ENCODE results near the gene RASA2. TPM values are rescaled to one million over a fixed set of nuclear protein-coding genes. Genes with fewer than 3 reads are reported as not detected.

RASA2 gene
- total RNA-seq, 4 donors from 2014 or later: 12.0 to 45.5 (median 23.3) TPM

DNA sequence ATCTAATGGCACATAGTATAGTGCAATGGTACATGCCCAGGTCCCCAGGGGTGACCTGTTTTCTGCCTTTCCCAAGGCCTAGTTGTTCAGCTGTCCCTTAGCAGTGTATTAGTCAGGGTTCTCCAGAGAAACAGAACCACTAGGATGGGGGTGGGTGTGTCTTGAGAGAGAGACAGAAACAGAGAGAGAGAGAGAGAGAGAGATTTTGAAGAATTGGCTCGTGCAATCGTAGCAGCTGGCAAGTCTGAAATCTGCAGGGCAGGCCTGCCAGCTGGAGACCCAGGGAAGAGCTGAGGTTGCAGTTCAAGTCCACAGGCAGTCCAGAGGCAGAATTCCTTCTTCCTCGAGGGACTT lies 160.7 kb downstream of the RASA2 start:
- Histone ChIP-seq H3K27me3 (no peaks in the 10 kb centered on the region), H3K27ac (no peak overlapping the region), H3K9me3 (no peaks in the 10 kb centered on the region), H3K4me3 (replicated peaks in 1 of 3) (no peak overlapping the region), H3K4me1 (peaks cover 0 to 3% of the 10 kb centered on the region in 2 donors), H3K36me3 (no peaks in the 10 kb centered on the region)
- no peak for DNase-seq
- TF ChIP-seq, protein P1, sequence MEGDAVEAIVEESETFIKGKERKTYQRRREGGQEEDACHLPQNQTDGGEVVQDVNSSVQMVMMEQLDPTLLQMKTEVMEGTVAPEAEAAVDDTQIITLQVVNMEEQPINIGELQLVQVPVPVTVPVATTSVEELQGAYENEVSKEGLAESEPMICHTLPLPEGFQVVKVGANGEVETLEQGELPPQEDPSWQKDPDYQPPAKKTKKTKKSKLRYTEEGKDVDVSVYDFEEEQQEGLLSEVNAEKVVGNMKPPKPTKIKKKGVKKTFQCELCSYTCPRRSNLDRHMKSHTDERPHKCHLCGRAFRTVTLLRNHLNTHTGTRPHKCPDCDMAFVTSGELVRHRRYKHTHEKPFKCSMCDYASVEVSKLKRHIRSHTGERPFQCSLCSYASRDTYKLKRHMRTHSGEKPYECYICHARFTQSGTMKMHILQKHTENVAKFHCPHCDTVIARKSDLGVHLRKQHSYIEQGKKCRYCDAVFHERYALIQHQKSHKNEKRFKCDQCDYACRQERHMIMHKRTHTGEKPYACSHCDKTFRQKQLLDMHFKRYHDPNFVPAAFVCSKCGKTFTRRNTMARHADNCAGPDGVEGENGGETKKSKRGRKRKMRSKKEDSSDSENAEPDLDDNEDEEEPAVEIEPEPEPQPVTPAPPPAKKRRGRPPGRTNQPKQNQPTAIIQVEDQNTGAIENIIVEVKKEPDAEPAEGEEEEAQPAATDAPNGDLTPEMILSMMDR (IDR thresholded peaks at IDR 0.05): no peak
- no peak for TF ChIP-seq POLR2A (IDR thresholded peaks at IDR 0.05)
- 52 to 80% methylated on average over 3 of the region's 3 CpGs for WGBS, 2 donors
- intact Hi-C loops (cut with DNase I): no loop called here

DNA sequence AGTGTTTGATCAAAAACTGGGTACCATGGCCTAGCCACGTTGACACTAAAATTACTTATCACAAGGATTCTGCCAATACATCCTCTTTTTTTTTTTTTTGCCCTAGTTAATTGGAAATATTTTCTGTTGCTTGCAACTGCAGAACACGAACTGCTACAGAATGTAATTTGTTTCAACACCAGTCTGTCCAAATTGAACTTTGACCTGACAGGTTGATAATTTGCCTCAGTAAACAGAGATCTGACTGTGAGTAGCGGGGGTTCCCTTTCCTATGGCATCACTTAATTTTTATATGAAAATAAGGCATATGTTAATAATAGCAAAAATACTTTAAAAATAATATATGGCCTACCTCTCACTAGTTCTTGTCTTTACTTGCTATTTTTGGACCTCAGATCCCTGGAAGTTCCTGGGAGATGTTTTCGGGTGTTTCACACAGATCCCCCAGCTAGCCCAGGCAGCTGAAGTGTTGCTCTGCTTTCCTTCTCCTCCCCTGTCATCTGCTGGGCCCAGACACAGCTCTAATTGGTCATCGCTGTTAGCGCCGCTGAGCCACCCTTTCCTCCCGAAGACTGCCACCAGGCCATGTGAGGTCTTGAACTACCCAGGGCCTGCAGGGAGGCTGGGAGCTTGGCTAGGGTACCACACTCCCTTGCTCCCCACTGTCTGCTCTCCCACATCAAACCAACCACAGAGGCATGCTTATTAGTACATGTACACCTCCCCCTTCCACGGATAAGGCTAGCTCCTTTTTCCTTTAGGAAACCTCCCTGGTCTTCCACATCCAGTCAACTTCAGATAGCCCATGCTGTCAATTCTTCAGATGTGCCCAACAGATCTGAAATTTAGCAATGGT lies 161.5 kb downstream of the RASA2 start:
- WGBS, 2 donors: 78 to 89% methylated on average over 9 of the region's 9 CpGs
- Histone ChIP-seq H3K27ac (no peak overlapping the region), H3K27me3 (no peaks in the 10 kb centered on the region), H3K9me3 (no peaks in the 10 kb centered on the region), H3K36me3 (no peaks in the 10 kb centered on the region), H3K4me3 (replicated peaks in 1 of 3) (no peak overlapping the region), H3K4me1 (peaks cover 0 to 3% of the 10 kb centered on the region in 2 donors)
- intact Hi-C loops (cut with DNase I): no loop called here
- no peak for DNase-seq
- TF ChIP-seq, protein P1 (IDR thresholded peaks at IDR 0.05): no peak
- no peak for TF ChIP-seq POLR2A (IDR thresholded peaks at IDR 0.05)

DNA sequence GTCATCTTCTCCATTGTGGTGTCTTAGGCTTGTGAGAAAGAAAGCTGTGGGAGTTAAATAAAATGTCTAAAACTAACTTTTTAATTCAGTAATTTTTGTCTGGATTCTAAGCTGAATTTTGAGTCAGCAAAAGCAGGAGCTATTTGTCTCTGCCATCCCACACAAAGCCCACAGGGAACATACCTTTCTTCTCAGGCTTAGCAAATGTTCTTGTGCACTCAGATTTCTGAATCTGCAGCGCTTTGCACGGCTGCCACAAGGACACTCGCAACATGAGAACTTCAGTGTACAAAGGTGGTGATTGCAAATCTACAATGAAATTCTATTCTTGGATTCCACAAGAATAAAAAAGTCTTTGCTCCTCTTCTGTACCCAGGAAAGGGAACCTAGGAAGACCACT lies 163.0 kb downstream of the RASA2 start:
- no peaks in the 10 kb centered on the region for H3K27me3 ChIP-seq
- TF ChIP-seq POLR2A (IDR thresholded peaks at IDR 0.05): no peak
- TF ChIP-seq, protein P1 (IDR thresholded peaks at IDR 0.05): no peak
- no peak for DNase-seq
- intact Hi-C loops (cut with DNase I): no loop called here
- no peak overlapping the region for H3K4me3 ChIP-seq (replicated peaks in 1 of 3)
- H3K9me3 ChIP-seq: no peaks in the 10 kb centered on the region
- no peaks in the 10 kb centered on the region for H3K4me1 ChIP-seq
- H3K27ac ChIP-seq: no peak overlapping the region
- 50 to 70% methylated on average over 3 of the region's 3 CpGs for WGBS, 2 donors
- no peaks in the 10 kb centered on the region for H3K36me3 ChIP-seq

DNA sequence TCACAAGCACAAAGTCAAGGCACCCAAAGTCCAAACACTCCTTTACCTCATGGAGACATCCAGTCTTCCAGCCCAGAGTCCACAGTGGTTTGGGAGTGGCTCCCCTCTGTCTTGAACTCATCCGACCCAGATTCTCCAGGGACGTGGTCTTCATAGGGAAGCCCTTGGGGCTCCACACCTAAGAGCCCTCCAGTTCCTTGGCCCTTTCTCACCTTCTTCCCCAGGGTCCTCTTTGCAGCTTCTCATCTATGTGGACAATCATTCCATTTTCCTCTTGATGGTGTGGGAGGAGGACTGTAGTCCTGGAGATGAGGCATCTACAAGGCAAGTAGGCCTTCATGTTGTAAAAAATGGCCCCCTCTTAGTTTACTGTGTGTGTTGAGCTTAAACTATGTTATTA lies 164.0 kb downstream of the RASA2 start:
- no peaks in the 10 kb centered on the region for H3K27me3 ChIP-seq
- no peak for TF ChIP-seq POLR2A (IDR thresholded peaks at IDR 0.05)
- TF ChIP-seq, protein P1 (IDR thresholded peaks at IDR 0.05): no peak
- intact Hi-C loops (cut with DNase I): no loop called here
- no peak for DNase-seq
- 90 to 92% methylated on average over 2 of the region's 2 CpGs for WGBS, 2 donors
- H3K36me3 ChIP-seq: no peaks in the 10 kb centered on the region
- H3K9me3 ChIP-seq: no peaks in the 10 kb centered on the region
- H3K27ac ChIP-seq: no peak overlapping the region
- no peaks in the 10 kb centered on the region for H3K4me1 ChIP-seq
- no peak overlapping the region for H3K4me3 ChIP-seq (replicated peaks in 1 of 3)

GRCh38 chr3:141651409-141651808 lies 164.6 kb downstream of the RASA2 start:
- WGBS, 2 donors: 41 to 89% methylated on average over 2 of the region's 2 CpGs
- Histone ChIP-seq H3K27me3 (no peaks in the 10 kb centered on the region), H3K27ac (no peak overlapping the region), H3K4me1 (no peaks in the 10 kb centered on the region), H3K9me3 (no peaks in the 10 kb centered on the region), H3K4me3 (replicated peaks in 1 of 3) (no peak overlapping the region), H3K36me3 (no peaks in the 10 kb centered on the region)
- no peak for DNase-seq
- intact Hi-C loops (cut with DNase I): no loop called here
- TF ChIP-seq, protein P1 (IDR thresholded peaks at IDR 0.05): no peak
- no peak for TF ChIP-seq POLR2A (IDR thresholded peaks at IDR 0.05)
